ENCODE measurements around the gene ETNPPL.
"Not testable (repeated sequence)": the region's sequence is repeated elsewhere in the genome, so short reads cannot be mapped to it uniquely, and the experiment has no call there.

Gene ETNPPL

DNA sequence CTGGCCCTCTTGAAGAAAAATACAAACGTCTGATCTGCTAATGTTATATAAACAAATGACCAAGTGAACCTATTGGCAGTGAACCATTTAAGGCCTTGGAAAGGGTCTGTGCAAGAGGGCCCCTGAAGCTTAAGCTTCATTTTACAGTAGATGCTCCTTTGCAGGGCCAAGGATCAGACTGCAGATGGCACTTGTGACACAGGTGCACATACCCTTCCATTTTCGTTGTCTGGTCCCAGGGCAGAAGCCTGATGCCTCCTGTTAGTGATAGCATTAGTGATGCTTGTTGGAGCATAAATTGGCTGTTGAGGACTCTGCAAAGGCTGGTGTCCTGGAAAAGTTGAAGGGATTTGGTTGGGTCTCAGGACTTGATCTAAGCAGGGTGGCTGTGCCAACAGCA is 46.5 kb downstream of the ETNPPL start:
- Histone ChIP-seq H3K79me2 (ENCODE audit: insufficient read depth, low read length) (no peaks in the 10 kb centered on the region), H3K27ac (ENCODE audit: low read length) (no peak overlapping the region), H3K4me1 (ENCODE audit: insufficient read depth, low read length) (no peaks in the 10 kb centered on the region), H3K9me3 (ENCODE audit: insufficient read depth, low read length, severe bottlenecking) (no peaks in the 10 kb centered on the region), H3K9ac (ENCODE audit: low read depth, low read length) (no peak overlapping the region), H4K20me1 (ENCODE audit: insufficient read depth, low read length) (no peaks in the 10 kb centered on the region), H3K36me3 (ENCODE audit: insufficient read depth, low read length) (no peaks in the 10 kb centered on the region), H2AFZ (ENCODE audit: low read depth, low read length) (no peak overlapping the region), H3K27me3 (ENCODE audit: insufficient read depth, low read length, poor library complexity) (no peaks in the 10 kb centered on the region), H3K4me2 (ENCODE audit: insufficient read depth, low read length) (no peak overlapping the region), H3K4me3 (ENCODE audit: low read depth in 1 of 2, low read length in 2 of 2) (no peak overlapping the region)
- no peak for TF ChIP-seq EZH2 (IDR thresholded peaks at IDR 0.05; ENCODE audit: borderline replicate concordance, low read depth, low read length, severe bottlenecking)
- TF ChIP-seq, protein P1, sequence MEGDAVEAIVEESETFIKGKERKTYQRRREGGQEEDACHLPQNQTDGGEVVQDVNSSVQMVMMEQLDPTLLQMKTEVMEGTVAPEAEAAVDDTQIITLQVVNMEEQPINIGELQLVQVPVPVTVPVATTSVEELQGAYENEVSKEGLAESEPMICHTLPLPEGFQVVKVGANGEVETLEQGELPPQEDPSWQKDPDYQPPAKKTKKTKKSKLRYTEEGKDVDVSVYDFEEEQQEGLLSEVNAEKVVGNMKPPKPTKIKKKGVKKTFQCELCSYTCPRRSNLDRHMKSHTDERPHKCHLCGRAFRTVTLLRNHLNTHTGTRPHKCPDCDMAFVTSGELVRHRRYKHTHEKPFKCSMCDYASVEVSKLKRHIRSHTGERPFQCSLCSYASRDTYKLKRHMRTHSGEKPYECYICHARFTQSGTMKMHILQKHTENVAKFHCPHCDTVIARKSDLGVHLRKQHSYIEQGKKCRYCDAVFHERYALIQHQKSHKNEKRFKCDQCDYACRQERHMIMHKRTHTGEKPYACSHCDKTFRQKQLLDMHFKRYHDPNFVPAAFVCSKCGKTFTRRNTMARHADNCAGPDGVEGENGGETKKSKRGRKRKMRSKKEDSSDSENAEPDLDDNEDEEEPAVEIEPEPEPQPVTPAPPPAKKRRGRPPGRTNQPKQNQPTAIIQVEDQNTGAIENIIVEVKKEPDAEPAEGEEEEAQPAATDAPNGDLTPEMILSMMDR (IDR thresholded peaks at IDR 0.05; ENCODE audit: borderline replicate concordance, extremely low read depth, low read length, poor library complexity, severe bottlenecking): peak; percentile 18
- no peak for DNase-seq
- ATAC-seq (ENCODE audit: insufficient read depth, low read depth): no peak

DNA sequence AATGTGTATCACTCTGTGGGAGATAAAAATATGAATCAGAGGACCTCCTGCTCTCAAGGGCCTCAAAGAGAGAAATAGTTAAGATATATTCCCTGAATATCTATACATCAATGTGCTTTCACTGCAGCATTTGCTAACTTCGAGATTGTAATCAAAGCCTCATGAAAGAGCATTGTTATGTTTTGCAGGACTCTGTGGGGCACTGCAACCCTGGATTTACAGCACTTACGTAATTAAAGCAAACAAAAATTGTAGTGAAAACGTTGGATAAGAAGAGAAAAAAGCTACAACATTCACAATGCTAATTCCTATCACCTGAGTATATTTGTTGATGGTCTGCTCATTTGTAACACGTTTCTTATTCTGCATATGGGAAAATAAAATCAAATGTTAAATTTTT is 48.0 kb downstream of the ETNPPL start:
- no peak overlapping the region for H3K4me2 ChIP-seq (ENCODE audit: insufficient read depth, low read length)
- no peak overlapping the region for H3K27ac ChIP-seq (ENCODE audit: low read length)
- no peaks in the 10 kb centered on the region for H3K4me1 ChIP-seq (ENCODE audit: insufficient read depth, low read length)
- no peaks in the 10 kb centered on the region for H3K79me2 ChIP-seq (ENCODE audit: insufficient read depth, low read length)
- H3K27me3 ChIP-seq (ENCODE audit: insufficient read depth, low read length, poor library complexity): no peaks in the 10 kb centered on the region
- no peak for TF ChIP-seq EZH2 (IDR thresholded peaks at IDR 0.05; ENCODE audit: borderline replicate concordance, low read depth, low read length, severe bottlenecking)
- TF ChIP-seq, protein P1 (IDR thresholded peaks at IDR 0.05; ENCODE audit: borderline replicate concordance, extremely low read depth, low read length, poor library complexity, severe bottlenecking): no peak
- no peak overlapping the region for H2AFZ ChIP-seq (ENCODE audit: low read depth, low read length)
- no peaks in the 10 kb centered on the region for H3K9me3 ChIP-seq (ENCODE audit: insufficient read depth, low read length, severe bottlenecking)
- DNase-seq: no peak
- no peak overlapping the region for H3K4me3 ChIP-seq (ENCODE audit: low read depth in 1 of 2, low read length in 2 of 2)
- ATAC-seq (ENCODE audit: insufficient read depth, low read depth): no peak
- H3K36me3 ChIP-seq (ENCODE audit: insufficient read depth, low read length): no peaks in the 10 kb centered on the region
- no peak overlapping the region for H3K9ac ChIP-seq (ENCODE audit: low read depth, low read length)
- no peaks in the 10 kb centered on the region for H4K20me1 ChIP-seq (ENCODE audit: insufficient read depth, low read length)

DNA sequence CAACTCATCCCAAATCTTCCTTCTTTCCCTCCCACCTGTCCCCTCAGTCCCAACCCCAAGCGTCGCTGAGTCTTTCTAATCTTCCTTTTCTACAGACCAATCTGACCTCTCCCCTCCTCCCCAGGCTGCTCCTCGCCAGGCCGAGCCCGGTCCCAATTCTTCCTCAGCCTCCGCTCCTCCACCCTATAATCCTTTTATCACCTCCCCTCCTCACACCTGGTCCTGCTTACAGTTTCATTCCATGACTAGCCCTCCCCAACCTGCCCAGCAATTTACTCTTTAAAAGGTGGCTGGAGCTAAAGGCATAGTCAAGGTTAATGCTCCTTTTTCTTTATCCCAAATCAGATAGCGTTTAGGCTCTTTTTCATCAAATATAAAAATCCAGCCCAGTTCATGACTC is 52.3 kb downstream of the ETNPPL start:
- H3K79me2 ChIP-seq (ENCODE audit: insufficient read depth, low read length); ATAC-seq (ENCODE audit: insufficient read depth, low read depth); H2AFZ ChIP-seq (ENCODE audit: low read depth, low read length); H3K9me3 ChIP-seq (ENCODE audit: insufficient read depth, low read length, severe bottlenecking); H3K4me3 ChIP-seq (ENCODE audit: low read depth in 1 of 2, low read length in 2 of 2); H3K4me1 ChIP-seq (ENCODE audit: insufficient read depth, low read length); DNase-seq; H3K9ac ChIP-seq (ENCODE audit: low read depth, low read length); H3K36me3 ChIP-seq (ENCODE audit: insufficient read depth, low read length); H3K4me2 ChIP-seq (ENCODE audit: insufficient read depth, low read length); H3K27ac ChIP-seq (ENCODE audit: low read length); H4K20me1 ChIP-seq (ENCODE audit: insufficient read depth, low read length); H3K27me3 ChIP-seq (ENCODE audit: insufficient read depth, low read length, poor library complexity): not testable (repeated sequence)

DNA sequence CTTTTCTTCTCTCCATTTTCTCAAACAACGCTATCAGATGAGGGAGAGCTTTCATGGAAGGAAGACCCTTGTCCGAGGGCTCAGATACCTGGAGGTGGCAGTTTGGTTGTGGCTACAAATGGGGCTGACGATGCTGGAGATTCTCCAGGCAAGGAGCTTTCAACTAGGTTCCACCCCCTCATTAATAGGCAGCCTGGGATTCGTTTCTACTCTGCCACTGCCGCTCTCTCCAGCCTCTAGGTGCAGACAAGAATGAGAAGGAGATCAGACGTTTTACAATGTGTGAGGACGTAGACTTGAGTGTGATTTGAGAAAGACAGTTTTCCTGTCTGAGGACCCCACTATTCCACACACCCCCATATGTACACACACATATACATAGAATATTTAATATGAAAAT is 53.1 kb downstream of the ETNPPL start:
- H3K9ac ChIP-seq (ENCODE audit: low read depth, low read length): no peak overlapping the region
- H3K27me3 ChIP-seq (ENCODE audit: insufficient read depth, low read length, poor library complexity): no peaks in the 10 kb centered on the region
- H3K4me1 ChIP-seq (ENCODE audit: insufficient read depth, low read length): no peaks in the 10 kb centered on the region
- ATAC-seq (ENCODE audit: insufficient read depth, low read depth) (no peak), DNase-seq (no peak)
- no peaks in the 10 kb centered on the region for H3K9me3 ChIP-seq (ENCODE audit: insufficient read depth, low read length, severe bottlenecking)
- H3K4me2 ChIP-seq (ENCODE audit: insufficient read depth, low read length): no peak overlapping the region
- H3K36me3 ChIP-seq (ENCODE audit: insufficient read depth, low read length): no peaks in the 10 kb centered on the region
- no peak overlapping the region for H3K27ac ChIP-seq (ENCODE audit: low read length)
- no peaks in the 10 kb centered on the region for H4K20me1 ChIP-seq (ENCODE audit: insufficient read depth, low read length)
- no peak overlapping the region for H3K4me3 ChIP-seq (ENCODE audit: low read depth in 1 of 2, low read length in 2 of 2)
- no peaks in the 10 kb centered on the region for H3K79me2 ChIP-seq (ENCODE audit: insufficient read depth, low read length)
- TF ChIP-seq, protein P1 (IDR thresholded peaks at IDR 0.05; ENCODE audit: borderline replicate concordance, extremely low read depth, low read length, poor library complexity, severe bottlenecking): no peak
- TF ChIP-seq EZH2 (IDR thresholded peaks at IDR 0.05; ENCODE audit: borderline replicate concordance, low read depth, low read length, severe bottlenecking): no peak
- H2AFZ ChIP-seq (ENCODE audit: low read depth, low read length): no peak overlapping the region

Measured in DND-41 (cell line).